ENCODE measurements around the gene ASB5.
"Not testable (repeated sequence)": the region's sequence is repeated elsewhere in the genome, so short reads cannot be mapped to it uniquely, and the experiment has no call there.

Gene ASB5, protein sequence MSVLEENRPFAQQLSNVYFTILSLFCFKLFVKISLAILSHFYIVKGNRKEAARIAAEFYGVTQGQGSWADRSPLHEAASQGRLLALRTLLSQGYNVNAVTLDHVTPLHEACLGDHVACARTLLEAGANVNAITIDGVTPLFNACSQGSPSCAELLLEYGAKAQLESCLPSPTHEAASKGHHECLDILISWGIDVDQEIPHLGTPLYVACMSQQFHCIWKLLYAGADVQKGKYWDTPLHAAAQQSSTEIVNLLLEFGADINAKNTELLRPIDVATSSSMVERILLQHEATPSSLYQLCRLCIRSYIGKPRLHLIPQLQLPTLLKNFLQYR

GRCh38 chr4:176268963-176269362, at the start of gene ASB5:
Gene ASB5 (minus strand): TSS chr4:176269222. CDS start chr4:176269108, 114 bp downstream.
- DNase-seq = no peak

- DNase-seq = no peak
Measured at GRCh38 chr4:176313596-176314336, 44.7 kb upstream of the ASB5 start.

GRCh38 chr4:176309772-176310171, 40.8 kb upstream of the ASB5 start:
- DNase-seq = no peak

GRCh38 chr4:176309046-176309445, 40.0 kb upstream of the ASB5 start:
- no peak for DNase-seq

- no peak for DNase-seq
Measured at GRCh38 chr4:176308441-176308840, 39.4 kb upstream of the ASB5 start.

DNA sequence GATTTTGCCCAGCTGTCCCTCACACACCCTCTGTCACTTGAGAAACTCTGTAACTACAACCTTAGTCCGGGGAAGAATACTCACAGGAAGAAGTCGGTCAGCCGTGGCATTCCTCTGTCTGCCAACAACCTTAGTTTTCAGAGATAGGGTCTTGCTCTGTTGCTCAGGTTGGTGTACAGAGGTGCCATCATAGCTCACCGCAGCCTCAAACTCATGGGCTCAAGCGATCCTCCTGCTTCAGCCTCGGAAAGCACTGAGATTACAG, 38.6 kb upstream of the ASB5 start:
- DNase-seq = no peak

- DNase-seq = no peak
Measured at GRCh38 chr4:176306837-176307665, 38.0 kb upstream of the ASB5 start.

- DNase-seq = no peak
Measured at GRCh38 chr4:176303938-176304337, 34.9 kb upstream of the ASB5 start.

DNA sequence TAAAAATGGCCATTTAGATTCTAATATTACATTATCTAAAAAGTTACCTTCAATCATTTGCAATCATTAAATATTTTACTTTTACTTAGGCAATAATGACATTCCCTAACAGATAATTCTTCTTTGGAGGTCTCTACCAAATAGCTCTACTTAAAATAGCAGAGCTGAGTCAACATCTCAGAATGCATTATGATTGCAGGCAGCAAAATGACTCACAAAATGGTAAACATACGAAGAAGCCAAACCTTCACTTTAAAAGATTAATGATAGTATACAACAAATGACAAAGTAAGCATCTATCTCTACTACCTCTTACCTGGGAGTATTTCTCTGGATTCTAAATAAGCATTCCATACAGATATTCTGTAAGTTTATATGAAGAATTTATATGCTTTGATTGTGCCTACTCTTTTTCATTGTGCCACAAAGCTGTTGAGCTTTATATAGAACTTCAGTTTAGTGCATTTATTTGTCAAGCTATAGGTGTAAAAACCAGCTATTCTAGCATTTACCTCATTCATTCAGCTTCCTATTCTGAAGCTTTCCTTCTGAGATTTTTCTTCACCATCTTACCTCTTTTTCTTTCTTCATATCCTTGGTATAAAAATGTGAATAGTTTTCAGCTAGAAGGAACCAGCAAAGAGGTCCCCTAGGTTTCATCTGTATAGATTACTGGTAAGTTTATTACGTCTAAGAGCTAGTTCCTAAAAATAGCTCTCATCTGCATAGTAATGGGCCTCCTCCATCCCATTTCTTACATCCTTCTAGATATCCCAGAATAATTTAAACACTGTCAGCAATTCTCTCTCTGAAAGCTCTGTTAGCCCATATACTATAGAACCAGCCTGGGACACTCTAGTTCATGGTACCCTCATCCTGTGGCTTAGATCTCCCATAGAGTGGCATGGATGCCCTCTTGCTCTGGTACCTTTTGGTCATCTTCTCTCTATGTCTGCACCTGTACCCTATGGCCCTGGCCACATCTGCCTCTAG, 33.6 kb upstream of the ASB5 start:
- DNase-seq = no peak

DNA sequence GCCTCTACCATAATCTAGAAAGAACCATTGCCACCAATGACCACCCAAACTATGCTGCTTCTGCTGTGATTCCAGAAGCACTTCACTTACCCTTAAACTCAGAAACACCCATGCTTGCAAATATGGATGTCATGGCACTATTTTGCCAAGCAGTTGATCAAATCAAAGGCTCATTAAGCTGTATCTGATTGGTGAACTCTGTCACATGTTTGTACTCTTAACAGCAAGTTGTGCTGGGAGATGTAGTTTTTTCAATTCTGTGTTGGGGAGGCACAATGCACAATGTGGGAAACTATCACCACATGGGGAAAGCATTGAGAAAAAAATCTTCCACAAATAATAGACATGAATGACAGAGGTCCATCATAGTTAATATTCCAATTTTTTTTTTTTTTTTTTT, 31.5 kb upstream of the ASB5 start:
- no peak for DNase-seq

DNA sequence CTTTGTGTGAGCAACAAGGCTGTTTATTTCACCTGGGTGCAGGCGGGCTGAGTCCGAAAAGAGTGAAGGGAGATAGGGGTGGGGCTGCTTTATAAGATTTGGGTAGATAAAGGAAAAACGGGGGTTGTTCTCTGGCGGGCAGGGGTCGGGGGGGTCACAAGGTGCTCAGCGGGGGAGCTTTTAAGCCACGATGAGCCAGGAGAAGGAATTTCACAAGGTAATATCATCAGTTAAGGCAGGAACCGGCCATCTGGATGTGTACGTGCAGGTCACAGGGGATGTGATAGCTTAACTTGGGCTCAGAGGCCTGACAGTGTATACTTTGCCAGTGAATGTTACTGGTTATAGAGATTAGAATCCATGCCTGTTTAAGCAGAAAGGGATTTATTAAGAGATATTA, 31.0 kb upstream of the ASB5 start:
- no peak for DNase-seq

GRCh38 chr4:176298664-176299063, 29.6 kb upstream of the ASB5 start:
- no peak for DNase-seq

- DNase-seq = not testable (repeated sequence)
Measured at GRCh38 chr4:176295907-176296306, 26.9 kb upstream of the ASB5 start.

DNA sequence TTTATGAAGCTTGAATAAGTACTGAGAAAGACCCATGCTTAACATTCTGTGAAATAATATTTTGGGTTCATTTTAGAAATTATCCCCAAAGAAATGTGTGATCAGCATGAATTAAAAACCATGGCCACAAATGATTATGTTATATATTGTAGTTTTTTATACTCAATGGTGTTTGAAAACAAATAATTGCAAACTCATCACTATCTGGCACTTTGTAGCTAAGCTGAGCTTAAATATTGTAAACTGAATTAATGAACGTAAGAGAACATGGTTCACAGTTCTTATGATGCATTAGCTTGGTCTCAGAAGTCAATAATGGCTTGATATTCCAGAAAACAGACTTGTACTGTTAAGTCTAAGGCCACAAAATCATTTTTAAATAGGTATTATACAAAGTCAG, 24.6 kb upstream of the ASB5 start:
- no peak for DNase-seq

DNA sequence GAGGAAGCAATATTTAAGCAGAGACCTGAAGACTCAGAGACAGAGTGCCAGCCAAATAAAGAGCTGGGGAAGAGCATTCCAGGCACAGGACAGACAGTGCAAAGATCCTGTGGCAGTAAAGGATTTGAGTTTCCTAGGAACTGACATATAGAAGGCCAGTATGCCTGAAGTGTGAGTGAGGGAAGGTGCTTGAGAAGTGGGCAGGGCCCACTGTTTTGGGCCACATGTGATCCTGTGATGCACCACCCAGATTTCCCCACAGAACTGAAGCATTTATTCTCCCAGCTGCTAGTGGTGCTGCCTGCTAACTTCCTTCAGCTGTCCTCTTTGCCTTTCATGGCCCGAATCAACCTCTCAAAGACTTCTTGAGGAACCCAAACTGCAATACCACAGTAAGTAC, 23.9 kb upstream of the ASB5 start:
- no peak for DNase-seq

- DNase-seq = no peak
Measured at GRCh38 chr4:176291748-176292147, 22.7 kb upstream of the ASB5 start.

DNA sequence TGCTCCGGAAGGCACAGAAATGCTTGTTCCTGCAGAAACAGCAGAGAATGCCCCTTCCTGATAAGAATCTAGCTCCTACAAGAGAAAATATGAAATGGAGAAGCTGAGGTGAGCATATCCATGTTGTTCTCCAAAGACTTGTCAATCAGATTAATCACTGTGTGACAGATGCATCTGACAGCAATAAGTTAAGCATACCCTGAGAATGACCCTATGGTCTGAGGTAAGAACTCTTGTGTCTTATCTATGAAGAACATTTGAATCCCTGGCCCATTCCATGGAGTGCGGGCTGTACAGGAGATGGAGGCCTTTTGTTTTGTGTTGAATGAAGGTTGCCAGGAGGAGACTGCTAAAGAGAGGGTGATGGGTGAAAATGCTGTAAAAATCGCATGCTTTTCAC, 21.5 kb upstream of the ASB5 start:
- no peak for DNase-seq

DNA sequence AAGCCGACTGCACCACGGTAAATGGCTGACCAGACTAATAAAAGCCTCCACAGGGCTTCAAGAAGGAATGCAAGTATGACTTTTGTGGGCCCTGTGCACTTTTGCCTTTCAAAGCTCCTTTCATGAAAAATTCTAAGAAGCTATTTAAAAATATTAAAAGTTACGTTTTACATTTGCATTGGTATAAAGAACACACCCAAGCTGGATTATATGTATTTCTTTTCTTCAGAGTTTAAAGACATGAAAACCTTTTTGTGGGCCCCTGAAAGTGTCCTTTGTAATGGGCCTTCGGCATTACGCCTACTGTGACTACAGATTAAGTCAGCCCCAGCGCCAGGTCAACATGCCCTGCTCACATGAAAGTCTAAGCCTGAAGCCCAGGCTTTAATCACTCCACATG, 20.5 kb upstream of the ASB5 start:
- no peak for DNase-seq

GRCh38 chr4:176288020-176288419, 19.0 kb upstream of the ASB5 start:
- DNase-seq = no peak

GRCh38 chr4:176287546-176287945, 18.5 kb upstream of the ASB5 start:
- no peak for DNase-seq

DNA sequence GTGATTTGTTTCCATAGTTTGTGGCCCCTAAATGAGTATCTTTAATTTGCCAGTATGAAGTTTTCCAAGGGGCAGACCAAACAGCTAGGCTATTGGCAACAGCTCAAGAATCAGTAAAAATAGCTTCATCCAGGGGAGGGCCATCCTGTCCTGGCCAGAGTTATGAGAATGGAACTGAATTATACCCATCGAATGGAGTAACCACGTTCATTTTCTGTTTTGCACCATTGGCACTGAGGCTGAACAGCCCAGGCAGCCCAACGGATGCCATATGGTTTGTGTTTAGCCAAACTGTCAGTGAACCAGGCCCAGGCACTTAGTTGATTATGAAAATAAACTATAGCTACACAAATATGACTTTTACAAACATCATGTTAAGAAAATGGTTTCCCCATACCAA, 17.7 kb upstream of the ASB5 start:
- DNase-seq = no peak

- DNase-seq = not testable (repeated sequence)
Measured at GRCh38 chr4:176279560-176279959, 10.5 kb upstream of the ASB5 start.

Measured in hematopoietic multipotent progenitor cell treated with erythropoietin and hydrocortisone succinate and interleukin-3 and kit ligand, for 6 days (in vitro differentiated cells).